Measurements from ENCODE around the gene SELE.

The SELE gene

GRCh38 chr1:169722779-169723178, 11.1 kb downstream of the SELE start:
- TF ChIP-seq EP300 (IDR thresholded peaks at IDR 0.05; ENCODE audit: borderline replicate concordance) = no peak
- no peak for TF ChIP-seq NFIC (IDR thresholded peaks at IDR 0.05)
- TF ChIP-seq CREB1 (IDR thresholded peaks at IDR 0.05; ENCODE audit: low read depth) = no peak
- TF ChIP-seq TEAD4 (IDR thresholded peaks at IDR 0.05) = no peak
- TF ChIP-seq RAD21 (IDR thresholded peaks at IDR 0.05; ENCODE audit: low read depth) = no peak
- no peak for TF ChIP-seq EGR1 (IDR thresholded peaks at IDR 0.05)
- TF ChIP-seq FOXM1 (IDR thresholded peaks at IDR 0.05; ENCODE audit: borderline replicate concordance, low read depth) = no peak
- no peak for TF ChIP-seq ZBTB7A (IDR thresholded peaks at IDR 0.05; ENCODE audit: low read depth)
- no peak for TF ChIP-seq MAX (IDR thresholded peaks at IDR 0.05)
- TF ChIP-seq CEBPB (IDR thresholded peaks at IDR 0.05) = no peak
- no peak for TF ChIP-seq YY1 (IDR thresholded peaks at IDR 0.05; ENCODE audit: low read depth)
- TF ChIP-seq TAF1 (IDR thresholded peaks at IDR 0.05; ENCODE audit: low read depth) = no peak
- TF ChIP-seq TCF12 (IDR thresholded peaks at IDR 0.05; ENCODE audit: low read depth) = no peak
- no peak for TF ChIP-seq REST (IDR thresholded peaks at IDR 0.05; ENCODE audit: low read depth)
- TF ChIP-seq USF1 (IDR thresholded peaks at IDR 0.05) = no peak

GRCh38 chr1:169712309-169712631, 21.6 kb downstream of the SELE start:
- TF ChIP-seq REST (IDR thresholded peaks at IDR 0.05; ENCODE audit: low read depth) (no peak), CREB1 (IDR thresholded peaks at IDR 0.05; ENCODE audit: low read depth) (no peak), EGR1 (IDR thresholded peaks at IDR 0.05) (no peak), RAD21 (IDR thresholded peaks at IDR 0.05; ENCODE audit: low read depth) (no peak), TCF12 (IDR thresholded peaks at IDR 0.05; ENCODE audit: low read depth) (no peak), MAX (IDR thresholded peaks at IDR 0.05) (no peak), TEAD4 (IDR thresholded peaks at IDR 0.05) (no peak)

- TF ChIP-seq TEAD4 (IDR thresholded peaks at IDR 0.05) (no peak), REST (IDR thresholded peaks at IDR 0.05; ENCODE audit: low read depth) (no peak), RAD21 (IDR thresholded peaks at IDR 0.05; ENCODE audit: low read depth) (peak; percentile 80), FOXM1 (IDR thresholded peaks at IDR 0.05; ENCODE audit: borderline replicate concordance, low read depth) (no peak), CEBPB (IDR thresholded peaks at IDR 0.05) (no peak), EGR1 (IDR thresholded peaks at IDR 0.05) (no peak), EP300 (IDR thresholded peaks at IDR 0.05; ENCODE audit: borderline replicate concordance) (no peak), USF1 (IDR thresholded peaks at IDR 0.05) (no peak)
Observed at GRCh38 chr1:169711469-169712308, 22.2 kb downstream of the SELE start, which contains the start of gene SELL. SELL (minus strand) TSS chr1:169711620; CDS start chr1:169711498, 122 bp downstream.

- TF ChIP-seq REST (IDR thresholded peaks at IDR 0.05; ENCODE audit: low read depth) = no peak
- no peak for TF ChIP-seq FOXM1 (IDR thresholded peaks at IDR 0.05; ENCODE audit: borderline replicate concordance, low read depth)
- TF ChIP-seq TEAD4 (IDR thresholded peaks at IDR 0.05) = no peak
- TF ChIP-seq TCF12 (IDR thresholded peaks at IDR 0.05; ENCODE audit: low read depth) = no peak
- TF ChIP-seq NFIC (IDR thresholded peaks at IDR 0.05) = no peak
- no peak for TF ChIP-seq EP300 (IDR thresholded peaks at IDR 0.05; ENCODE audit: borderline replicate concordance)
- TF ChIP-seq MAX (IDR thresholded peaks at IDR 0.05) = no peak
- TF ChIP-seq RAD21 (IDR thresholded peaks at IDR 0.05; ENCODE audit: low read depth) = no peak
Observed at GRCh38 chr1:169708647-169709046, 25.2 kb downstream of the SELE start.

Measured in Ishikawa (cell line).